ENCODE data around the gene TRRAP. TPM values are rescaled to one million over a fixed set of nuclear protein-coding genes. Genes with fewer than 3 reads are reported as not detected.

TRRAP gene
- total RNA-seq, 4 donors from 2014 or later = 15.2 to 18.8 (median 17.0) TPM

- H3K27me3 ChIP-seq = no peaks in the 10 kb centered on the region
- DNase-seq (no peak), ATAC-seq (no peak)
- H3K27ac ChIP-seq = no peak overlapping the region
- H3K36me3 ChIP-seq = peaks cover 0 to 88% of the 10 kb centered on the region in 2 donors
- no peaks in the 10 kb centered on the region for H3K9me3 ChIP-seq
- no peak for TF ChIP-seq CTCF (IDR thresholded peaks at IDR 0.05 in 4 of 5, conservative IDR thresholded peaks at IDR 0.05 in 1 of 5)
- TF ChIP-seq POLR2A (IDR thresholded peaks at IDR 0.05) = no peak
- no peak overlapping the region for H3K4me3 ChIP-seq
- no peaks in the 10 kb centered on the region for H3K4me1 ChIP-seq
- intact Hi-C loops (cut with DNase I; ENCODE audit: low total_unique reads) = no loop called here
- in situ Hi-C loops (cut with MboI; ENCODE audit: low sequenced_read_pairs in 4 of 4) = no loop called here
Measured at GRCh38 chr7:98993024-98993897, 114.9 kb downstream of the TRRAP start.

GRCh38 chr7:98994046-98994944, 116.0 kb downstream of the TRRAP start:
- intact Hi-C loops (cut with DNase I; ENCODE audit: low total_unique reads) (no loop called here), in situ Hi-C loops (cut with MboI; ENCODE audit: low sequenced_read_pairs in 4 of 4) (no loop called here)
- Histone ChIP-seq H3K4me3 (no peak overlapping the region), H3K27ac (no peak overlapping the region), H3K27me3 (no peaks in the 10 kb centered on the region), H3K4me1 (no peaks in the 10 kb centered on the region), H3K9me3 (no peaks in the 10 kb centered on the region), H3K36me3 (peaks cover 0 to 83% of the 10 kb centered on the region in 2 donors)
- no peak for ATAC-seq
- no peak for TF ChIP-seq POLR2A (IDR thresholded peaks at IDR 0.05)
- TF ChIP-seq CTCF (IDR thresholded peaks at IDR 0.05 in 4 of 5, conservative IDR thresholded peaks at IDR 0.05 in 1 of 5) = no peak
- DNase-seq = no peak

GRCh38 chr7:98995111-98995510, 116.8 kb downstream of the TRRAP start:
- no peak overlapping the region for H3K4me3 ChIP-seq
- H3K4me1 ChIP-seq = no peaks in the 10 kb centered on the region
- H3K27ac ChIP-seq = no peak overlapping the region
- no peaks in the 10 kb centered on the region for H3K27me3 ChIP-seq
- intact Hi-C loops (cut with DNase I; ENCODE audit: low total_unique reads) (no loop called here), in situ Hi-C loops (cut with MboI; ENCODE audit: low sequenced_read_pairs in 4 of 4) (no loop called here)
- no peak for TF ChIP-seq CTCF (IDR thresholded peaks at IDR 0.05 in 4 of 5, conservative IDR thresholded peaks at IDR 0.05 in 1 of 5)
- TF ChIP-seq POLR2A (IDR thresholded peaks at IDR 0.05) = no peak
- no peaks in the 10 kb centered on the region for H3K9me3 ChIP-seq
- ATAC-seq (no peak), DNase-seq (no peak)
- peaks cover 0 to 80% of the 10 kb centered on the region in 2 donors for H3K36me3 ChIP-seq

GRCh38 chr7:98995523-98996149, 117.3 kb downstream of the TRRAP start:
- Histone ChIP-seq H3K36me3 (peaks cover 0 to 79% of the 10 kb centered on the region in 2 donors), H3K27me3 (no peaks in the 10 kb centered on the region), H3K4me3 (no peak overlapping the region), H3K9me3 (no peaks in the 10 kb centered on the region), H3K4me1 (no peaks in the 10 kb centered on the region), H3K27ac (no peak overlapping the region)
- intact Hi-C loops (cut with DNase I; ENCODE audit: low total_unique reads) = no loop called here
- no peak for DNase-seq
- TF ChIP-seq POLR2A (IDR thresholded peaks at IDR 0.05) = no peak
- in situ Hi-C loops (cut with MboI; ENCODE audit: low sequenced_read_pairs in 4 of 4) = no loop called here
- no peak for ATAC-seq
